ENCODE data around the gene SHANK1. TPM values are rescaled to one million over a fixed set of nuclear protein-coding genes. Genes with fewer than 3 reads are reported as not detected.
"Not testable (repeated sequence)": the region's sequence is repeated elsewhere in the genome, so short reads cannot be mapped to it uniquely, and the experiment has no call there.

The SHANK1 gene
- total RNA-seq (not detected), polyA plus RNA-seq (not detected)

GRCh38 chr19:50719566-50719965, at the start of gene SHANK1:
SHANK1 (minus strand) TSS chr19:50719802; CDS start chr19:50716919, 2,883 bp downstream.
- H3K4me3 Mint-ChIP-seq = peak within 1 kb of the TSS in 5 of 7 donors; percentile 8 to 53 (median 27)
- CTCF ChIA-PET = no interaction called here
- no peak within 1 kb of the TSS for H3K4me3 ChIP-seq (ENCODE audit: low read length)
- DNase-seq = no peak
- no peak within 1 kb of the TSS for H3K27ac ChIP-seq (ENCODE audit: low read depth, low read length)
- no peak within 1 kb of the TSS for H3K27ac Mint-ChIP-seq
- no peaks in the 10 kb centered on the region for H3K36me3 ChIP-seq (ENCODE audit: insufficient read depth, low read length)
- H3K4me1 ChIP-seq (ENCODE audit: insufficient read depth, low read length) = no peaks in the 10 kb centered on the region
- no peaks in the 10 kb centered on the region for H3K9me3 ChIP-seq (ENCODE audit: low read length)
- peaks cover 16% of the 10 kb centered on the region for H3K27me3 ChIP-seq (ENCODE audit: insufficient read depth, low read length, poor library complexity, severe bottlenecking)
- H3K27me3 Mint-ChIP-seq = peaks cover 45 to 75% of the 10 kb centered on the region in 2 donors
- H3K4me1 Mint-ChIP-seq = peaks cover 0 to 23% (median 6%) of the 10 kb centered on the region in 3 donors
- H3K36me3 Mint-ChIP-seq = peaks cover 0 to 7% (median 0%) of the 10 kb centered on the region in 3 donors
- peaks cover 0 to 11% (median 6%) of the 10 kb centered on the region in 5 donors for H3K9me3 Mint-ChIP-seq
- POLR2A ChIA-PET = no interaction called here

- POLR2A ChIA-PET = no interaction called here
- H3K4me3 Mint-ChIP-seq = no peak overlapping the region
- no peak for DNase-seq
- no peaks in the 10 kb centered on the region for H3K36me3 ChIP-seq (ENCODE audit: insufficient read depth, low read length)
- H3K27me3 Mint-ChIP-seq = peaks cover 8 to 29% of the 10 kb centered on the region in 2 donors
- no peaks in the 10 kb centered on the region for H3K9me3 Mint-ChIP-seq
- H3K9me3 ChIP-seq (ENCODE audit: low read length) = no peaks in the 10 kb centered on the region
- H3K36me3 Mint-ChIP-seq = no peaks in the 10 kb centered on the region
- no peaks in the 10 kb centered on the region for H3K4me1 ChIP-seq (ENCODE audit: insufficient read depth, low read length)
- no peak overlapping the region for H3K4me3 ChIP-seq (ENCODE audit: low read length)
- no peak overlapping the region for H3K27ac ChIP-seq (ENCODE audit: low read depth, low read length)
- H3K4me1 Mint-ChIP-seq = no peaks in the 10 kb centered on the region
- CTCF ChIA-PET = no interaction called here
- H3K27ac Mint-ChIP-seq = no peak overlapping the region
- H3K27me3 ChIP-seq (ENCODE audit: insufficient read depth, low read length, poor library complexity, severe bottlenecking) = no peaks in the 10 kb centered on the region
Observed at GRCh38 chr19:50768277-50768676, 48.7 kb upstream of the SHANK1 start.

GRCh38 chr19:50767263-50767662, 47.7 kb upstream of the SHANK1 start:
- H3K27ac ChIP-seq (ENCODE audit: low read depth, low read length); H3K9me3 ChIP-seq (ENCODE audit: low read length); H3K27me3 ChIP-seq (ENCODE audit: insufficient read depth, low read length, poor library complexity, severe bottlenecking); H3K4me1 ChIP-seq (ENCODE audit: insufficient read depth, low read length); H3K27ac Mint-ChIP-seq; H3K36me3 Mint-ChIP-seq; CTCF ChIA-PET; H3K4me3 Mint-ChIP-seq; DNase-seq; H3K36me3 ChIP-seq (ENCODE audit: insufficient read depth, low read length); H3K4me3 ChIP-seq (ENCODE audit: low read length); H3K9me3 Mint-ChIP-seq; POLR2A ChIA-PET; H3K4me1 Mint-ChIP-seq: not testable (repeated sequence)
- H3K27me3 Mint-ChIP-seq = peaks cover 14 to 23% of the 10 kb centered on the region in 2 donors

- H3K36me3 ChIP-seq (ENCODE audit: insufficient read depth, low read length); H3K9me3 Mint-ChIP-seq; H3K4me1 ChIP-seq (ENCODE audit: insufficient read depth, low read length); H3K4me3 ChIP-seq (ENCODE audit: low read length); H3K27ac Mint-ChIP-seq; CTCF ChIA-PET; H3K27ac ChIP-seq (ENCODE audit: low read depth, low read length); H3K9me3 ChIP-seq (ENCODE audit: low read length); H3K4me1 Mint-ChIP-seq; POLR2A ChIA-PET; DNase-seq; H3K4me3 Mint-ChIP-seq; H3K27me3 ChIP-seq (ENCODE audit: insufficient read depth, low read length, poor library complexity, severe bottlenecking); H3K36me3 Mint-ChIP-seq: not testable (repeated sequence)
- H3K27me3 Mint-ChIP-seq = peaks cover 14 to 23% of the 10 kb centered on the region in 2 donors
Observed at GRCh38 chr19:50766746-50767145, 47.1 kb upstream of the SHANK1 start.

GRCh38 chr19:50764409-50764808, 44.8 kb upstream of the SHANK1 start:
- H3K27me3 ChIP-seq (ENCODE audit: insufficient read depth, low read length, poor library complexity, severe bottlenecking) = no peaks in the 10 kb centered on the region
- POLR2A ChIA-PET = interaction anchor here (0.6 kb wide), 2 partner anchors 30 to 85 kb away, joined by 3 to 5 read pairs; no protein-coding TSS in a partner anchor
- no peak overlapping the region for H3K27ac Mint-ChIP-seq

GRCh38 chr19:50763521-50763920, 43.9 kb upstream of the SHANK1 start:
- H3K9me3 ChIP-seq (ENCODE audit: low read length); H3K4me3 Mint-ChIP-seq: not testable (repeated sequence)

More at GRCh38 chr19:50764409-50764808, 44.8 kb upstream of the SHANK1 start:
- Mint-ChIP-seq H3K36me3 (no peaks in the 10 kb centered on the region), H3K4me3 (no peak overlapping the region), H3K27me3 (peaks cover 14 to 18% of the 10 kb centered on the region in 2 donors), H3K9me3 (peaks cover 0 to 7% (median 0%) of the 10 kb centered on the region in 5 donors), H3K4me1 (no peaks in the 10 kb centered on the region)
- Histone ChIP-seq H3K27ac (ENCODE audit: low read depth, low read length) (no peak overlapping the region), H3K9me3 (ENCODE audit: low read length) (no peaks in the 10 kb centered on the region), H3K4me1 (ENCODE audit: insufficient read depth, low read length) (no peaks in the 10 kb centered on the region), H3K4me3 (ENCODE audit: low read length) (no peak overlapping the region), H3K36me3 (ENCODE audit: insufficient read depth, low read length) (no peaks in the 10 kb centered on the region)
- no peak for DNase-seq
- CTCF ChIA-PET = no interaction called here

GRCh38 chr19:50761501-50761900, 41.9 kb upstream of the SHANK1 start:
- POLR2A ChIA-PET; H3K36me3 ChIP-seq (ENCODE audit: insufficient read depth, low read length); H3K27ac Mint-ChIP-seq; CTCF ChIA-PET; H3K36me3 Mint-ChIP-seq; H3K4me1 ChIP-seq (ENCODE audit: insufficient read depth, low read length); DNase-seq; H3K4me3 Mint-ChIP-seq; H3K4me3 ChIP-seq (ENCODE audit: low read length); H3K9me3 ChIP-seq (ENCODE audit: low read length); H3K4me1 Mint-ChIP-seq; H3K9me3 Mint-ChIP-seq; H3K27me3 ChIP-seq (ENCODE audit: insufficient read depth, low read length, poor library complexity, severe bottlenecking); H3K27ac ChIP-seq (ENCODE audit: low read depth, low read length): not testable (repeated sequence)
- H3K27me3 Mint-ChIP-seq = peaks cover 18 to 20% of the 10 kb centered on the region in 2 donors

More at GRCh38 chr19:50763521-50763920, 43.9 kb upstream of the SHANK1 start:
- H3K4me1 ChIP-seq (ENCODE audit: insufficient read depth, low read length); H3K27ac Mint-ChIP-seq; H3K4me3 ChIP-seq (ENCODE audit: low read length); H3K27ac ChIP-seq (ENCODE audit: low read depth, low read length); H3K4me1 Mint-ChIP-seq; POLR2A ChIA-PET; CTCF ChIA-PET; DNase-seq; H3K27me3 ChIP-seq (ENCODE audit: insufficient read depth, low read length, poor library complexity, severe bottlenecking); H3K36me3 ChIP-seq (ENCODE audit: insufficient read depth, low read length); H3K36me3 Mint-ChIP-seq; H3K9me3 Mint-ChIP-seq: not testable (repeated sequence)
- H3K27me3 Mint-ChIP-seq = peaks cover 14 to 18% of the 10 kb centered on the region in 2 donors

GRCh38 chr19:50759886-50760285, 40.3 kb upstream of the SHANK1 start:
- no peaks in the 10 kb centered on the region for H3K4me1 Mint-ChIP-seq
- no peak overlapping the region for H3K4me3 Mint-ChIP-seq
- no peak for DNase-seq
- H3K27me3 Mint-ChIP-seq = peaks cover 13 to 20% of the 10 kb centered on the region in 2 donors
- H3K36me3 Mint-ChIP-seq = peaks cover 0 to 3% (median 0%) of the 10 kb centered on the region in 3 donors
- no peaks in the 10 kb centered on the region for H3K36me3 ChIP-seq (ENCODE audit: insufficient read depth, low read length)
- no peak overlapping the region for H3K27ac Mint-ChIP-seq
- ChIA-PET CTCF (interaction anchor here (1.0 kb wide), 1 partner anchor 13 kb away, joined by 3 read pairs; no protein-coding TSS in a partner anchor), POLR2A (no interaction called here)
- no peak overlapping the region for H3K27ac ChIP-seq (ENCODE audit: low read depth, low read length)
- H3K9me3 ChIP-seq (ENCODE audit: low read length) = no peaks in the 10 kb centered on the region
- no peaks in the 10 kb centered on the region for H3K27me3 ChIP-seq (ENCODE audit: insufficient read depth, low read length, poor library complexity, severe bottlenecking)
- H3K4me1 ChIP-seq (ENCODE audit: insufficient read depth, low read length) = no peaks in the 10 kb centered on the region
- peaks cover 0 to 7% (median 0%) of the 10 kb centered on the region in 5 donors for H3K9me3 Mint-ChIP-seq
- H3K4me3 ChIP-seq (ENCODE audit: low read length) = no peak overlapping the region

GRCh38 chr19:50759076-50759475, 39.5 kb upstream of the SHANK1 start:
- H3K4me3 Mint-ChIP-seq; POLR2A ChIA-PET; H3K36me3 ChIP-seq (ENCODE audit: insufficient read depth, low read length); H3K36me3 Mint-ChIP-seq; H3K4me1 ChIP-seq (ENCODE audit: insufficient read depth, low read length); H3K27me3 ChIP-seq (ENCODE audit: insufficient read depth, low read length, poor library complexity, severe bottlenecking); H3K4me3 ChIP-seq (ENCODE audit: low read length); H3K27ac Mint-ChIP-seq; H3K4me1 Mint-ChIP-seq; H3K9me3 Mint-ChIP-seq; H3K27ac ChIP-seq (ENCODE audit: low read depth, low read length); DNase-seq; H3K9me3 ChIP-seq (ENCODE audit: low read length): not testable (repeated sequence)
- H3K27me3 Mint-ChIP-seq = peaks cover 12 to 15% of the 10 kb centered on the region in 2 donors
- CTCF ChIA-PET = interaction anchor here (1.0 kb wide), 1 partner anchor 14 kb away, joined by 3 read pairs; no protein-coding TSS in a partner anchor

All from CD8-positive, alpha-beta memory T cell (primary cell).